ENCODE results near the gene ETFRF1. TPM values are rescaled to one million over a fixed set of nuclear protein-coding genes. Genes with fewer than 3 reads are reported as not detected.

Gene ETFRF1
- total and polyA plus RNA-seq, 2 of the 8 experiments (the other 6 are each of a cell fraction or from before 2014, with no cell fraction given), result 4.3 to 7.7 TPM

DNA sequence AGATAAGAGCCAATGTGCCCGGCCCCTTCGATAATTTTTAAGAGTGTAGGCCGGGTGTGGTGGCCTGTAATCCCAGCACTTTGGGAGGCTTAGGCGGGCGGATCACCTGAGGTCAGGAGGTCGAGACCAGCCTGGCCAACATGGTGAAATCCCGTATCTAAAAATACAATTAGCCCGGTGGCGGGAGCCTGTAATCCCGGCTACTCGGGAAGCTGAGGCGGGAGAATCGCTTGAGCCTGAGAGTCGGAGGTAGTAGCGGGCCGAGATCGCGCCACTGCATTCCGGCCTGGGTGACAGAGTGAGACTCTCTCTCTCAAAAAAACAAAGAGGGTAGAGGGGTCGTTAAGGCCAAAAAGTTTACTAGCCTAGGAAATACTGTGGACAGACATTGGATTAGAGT is 53.1 kb downstream of the ETFRF1 start (continued):
- TF ChIP-seq CHD7 (IDR thresholded peaks at IDR 0.05; ENCODE audit: insufficient replicate concordance, low read length) (no peak), JUN (IDR thresholded peaks at IDR 0.05; ENCODE audit: low read depth, low read length) (no peak), POU5F1 (IDR thresholded peaks at IDR 0.05; ENCODE audit: low read depth, low read length) (no peak)

All from H1 (cell line).